GM12878 (cell line): ENCODE results near the gene TNFAIP1. TPM values are rescaled to one million over a fixed set of nuclear protein-coding genes. Genes with fewer than 3 reads are reported as not detected.

ENCODE experiments used
- CBX5 ChIP-seq: sonication (generic); IDR thresholded peaks from 2 replicates; pipeline ENCODE4 v1.6.1; 2016; ENCODE audit warnings: low read depth, moderate library complexity, mild to moderate bottlenecking, inconsistent platforms
- CREM ChIP-seq: IDR thresholded peaks from 2 replicates; pipeline ENCODE4 v1.6.1; 2014; ENCODE audit warnings: antibody characterized with exemption, low read depth
- EP300 ChIP-seq, 2 experiments: fragments of 150-350 bp in 1 of 2; IDR thresholded peaks; 2 replicates each; pipeline ENCODE4 v1.6.1; 2011 to 2012; ENCODE audit warnings: low read depth in 2 of 2, low read length in 2 of 2, borderline replicate concordance in 1 of 2, improper control_type of control experiment in 1 of 2, inconsistent platforms in 1 of 2; ENCODE audit not compliant: control insufficient read depth in 1 of 2
- ETV6 ChIP-seq, 2 experiments: fragments of 450-650 bp in 1 of 2; IDR thresholded peaks in 1 of 2; conservative IDR thresholded peaks in 1 of 2; 2 replicates each; pipeline ENCODE4 v1.6.1; 2014; ENCODE audit warnings: antibody characterized with exemption in 1 of 2, borderline replicate concordance in 1 of 2, low read depth in 1 of 2, mild to moderate bottlenecking in 1 of 2, moderate library complexity in 1 of 2
- EZH2 ChIP-seq: IDR thresholded peaks from 2 replicates; pipeline ENCODE4 v1.6.1; 2012; ENCODE audit warnings: low read depth, mild to moderate bottlenecking, control low read depth, inconsistent platforms, low read length, borderline replicate concordance; ENCODE audit not compliant: control insufficient read depth
- FOS ChIP-seq: IDR thresholded peaks from 3 replicates; pipeline ENCODE4 v1.6.1; 2011; ENCODE audit warnings: borderline replicate concordance; ENCODE audit not compliant: insufficient read length; ENCODE audit errors: extremely low read depth
- HDAC6 ChIP-seq: fragments of 200-600 bp; sonication (generic); IDR thresholded peaks from one replicate; pipeline ENCODE4 v1.8.0; 2017; ENCODE audit warnings: antibody characterized with exemption; ENCODE audit not compliant: unreplicated experiment
- IKZF2 ChIP-seq, 2 experiments: fragments of 450-650 bp; IDR thresholded peaks; 2 replicates each; pipeline ENCODE4 v1.6.1; 2017; ENCODE audit warnings: mild to moderate bottlenecking in 2 of 2, moderate library complexity in 2 of 2
- LARP7 ChIP-seq: fragments of 450-650 bp; IDR thresholded peaks from 2 replicates; pipeline ENCODE4 v1.6.1; 2017; ENCODE audit warnings: mild to moderate bottlenecking
- MEF2B ChIP-seq: fragments of 450-650 bp; IDR thresholded peaks from 2 replicates; pipeline ENCODE4 v1.6.1; 2018; ENCODE audit warnings: mild to moderate bottlenecking, moderate library complexity; ENCODE audit not compliant: partially characterized antibody, poor library complexity, severe bottlenecking
- NBN ChIP-seq: fragments of 450-650 bp; IDR thresholded peaks from 2 replicates; pipeline ENCODE4 v1.6.1; 2016
- NFIC ChIP-seq: IDR thresholded peaks from 2 replicates; pipeline ENCODE4 v1.6.1; 2012; ENCODE audit warnings: low read depth, mild to moderate bottlenecking, inconsistent platforms, low read length, moderate library complexity
- NFYA ChIP-seq: IDR thresholded peaks from 2 replicates; pipeline ENCODE4 v1.6.1; 2011; ENCODE audit warnings: low read depth, mild to moderate bottlenecking, low read length, improper control_type of control experiment, borderline replicate concordance
- POU2F2 ChIP-seq: IDR thresholded peaks from 3 replicates; pipeline ENCODE4 v1.6.1; 2011; ENCODE audit warnings: low read depth, mild to moderate bottlenecking, low read length, borderline replicate concordance
- RAD21 ChIP-seq: IDR thresholded peaks from 2 replicates; pipeline ENCODE4 v1.6.1; 2011; ENCODE audit warnings: mild to moderate bottlenecking, low read depth, low read length, moderate library complexity; ENCODE audit not compliant: insufficient read depth
- RUNX3 ChIP-seq: IDR thresholded peaks from 2 replicates; pipeline ENCODE4 v1.6.1; 2012; ENCODE audit warnings: low read length, inconsistent platforms
- SUPT20H ChIP-seq: IDR thresholded peaks from 2 replicates; pipeline ENCODE4 v1.6.1; 2011; ENCODE audit warnings: low read depth, mild to moderate bottlenecking, low read length, moderate library complexity, borderline replicate concordance; ENCODE audit not compliant: control insufficient read depth
- YBX1 ChIP-seq: fragments of 450-650 bp; IDR thresholded peaks from 2 replicates; pipeline ENCODE4 v1.6.1; 2016; ENCODE audit warnings: antibody characterized with exemption
- polyA plus RNA-seq, 11 experiments: library from polyadenylated mRNA; depleted of rRNA in 4 of 11; unstranded in 6 of 11; stranded (reverse) in 5 of 11; fragments of >200 nt; fragmentation: Nextera tagmentation in 4 of 11; fragmentation: Illumina TruSeq in 1 of 11; extraction: Ambion mirVana in 4 of 11; extraction: Trizol in 1 of 11; gene quantifications; 1 replicate in 1 of 11; 2 replicates in 10 of 11; pipeline versions ENCODE4 v1.2.1 to v1.2.3, GENCODE V29; 2011 to 2016; ENCODE audit warnings: inconsistent platforms in 2 of 11, missing spikeins in 2 of 11, low read depth in 1 of 11
- total RNA-seq, 4 experiments: library from RNA; depleted of rRNA in 3 of 4; stranded (reverse); fragments of >200 nt in 3 of 4; fragmentation: Illumina TruSeq in 1 of 4; extraction: Trizol in 1 of 4; gene quantifications; 2 replicates each; pipeline versions ENCODE4 v1.2.1 to v1.2.3, GENCODE V29; 2013 to 2021
- TF ChIP-seq, protein P1 (sequence below): fragments of 450-650 bp; IDR thresholded peaks from 2 replicates; pipeline ENCODE4 v1.6.1; 2017; ENCODE audit warnings: mild to moderate bottlenecking, low read depth, inconsistent platforms; ENCODE audit not compliant: poor library complexity, severe bottlenecking
- TF ChIP-seq, protein P2 (sequence below): IDR thresholded peaks from 2 replicates; pipeline ENCODE4 v1.6.1; 2012; ENCODE audit warnings: low read length, inconsistent platforms
- TF ChIP-seq, protein P3 (sequence below): fragments of 450-650 bp; formaldehyde crosslinking; IDR thresholded peaks from 2 replicates; pipeline ENCODE4 v1.4.0; 2022; ENCODE audit warnings: mild to moderate bottlenecking, moderate library complexity

TNFAIP1 gene
- total and polyA plus RNA-seq, 10 of the 15 experiments (the other 5 are each of a cell fraction or from before 2014, with no cell fraction given) = 1.8 to 16.9 (median 11.7) TPM

DNA sequence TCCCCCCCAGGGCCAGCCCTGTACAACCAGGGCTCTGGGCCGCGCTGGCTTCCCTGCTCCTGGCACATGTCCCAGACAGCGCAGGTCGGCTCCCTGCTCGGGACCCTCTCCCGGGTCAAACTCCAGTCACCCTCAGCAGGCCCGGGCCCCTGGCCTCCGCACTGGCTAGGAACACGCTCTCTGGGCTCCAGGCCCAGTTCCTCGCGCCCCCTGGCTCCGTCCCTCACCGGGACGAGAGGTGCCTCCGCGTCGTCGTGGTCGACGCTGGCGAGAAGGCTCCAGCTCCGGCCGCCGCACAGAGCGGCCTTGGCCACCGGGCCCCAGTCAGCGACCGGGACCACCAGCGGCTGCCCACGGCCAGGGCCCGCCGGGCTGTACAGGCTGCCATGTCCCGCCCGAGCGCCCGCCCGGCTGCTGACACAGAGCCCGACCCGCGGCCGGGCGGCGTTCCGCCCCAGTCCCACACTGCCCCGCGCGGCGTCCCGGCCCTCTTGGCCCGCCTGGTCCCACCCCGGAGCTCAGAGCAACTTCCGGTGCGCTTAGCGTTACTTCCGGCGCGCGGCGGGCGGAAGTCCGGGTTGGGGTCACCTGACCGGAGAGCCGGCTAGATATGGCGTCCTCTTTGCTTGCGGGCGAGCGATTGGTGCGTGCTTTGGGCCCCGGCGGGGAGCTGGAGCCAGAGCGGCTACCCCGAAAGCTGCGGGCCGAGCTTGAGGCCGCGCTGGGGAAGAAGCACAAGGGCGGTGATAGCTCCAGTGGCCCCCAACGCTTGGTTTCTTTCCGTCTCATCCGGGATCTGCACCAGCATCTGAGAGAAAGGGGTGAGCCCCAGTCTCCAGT lies 21.7 kb downstream of the TNFAIP1 start, which contains the start of gene POLDIP2 (continued):
- no peak for TF ChIP-seq EZH2
- no peak for TF ChIP-seq CBX5
- TF ChIP-seq CREM = peak; percentile 93
- TF ChIP-seq POU2F2 = no peak
- no peak for TF ChIP-seq EP300 (IDR thresholded peaks at IDR 0.05; ENCODE audit: borderline replicate concordance in 1 of 2, control insufficient read depth in 1 of 2, low read depth in 2 of 2, low read length in 2 of 2)
- TF ChIP-seq YBX1 = no peak
- no peak for TF ChIP-seq IKZF2 (IDR thresholded peaks at IDR 0.05)
- TF ChIP-seq MEF2B = no peak
- peak in 1 of 2 experiments; percentile 34; a peak in 1 of 4 replicates for TF ChIP-seq ETV6 (conservative IDR thresholded peaks at IDR 0.05 in 1 of 2, IDR thresholded peaks at IDR 0.05 in 1 of 2; ENCODE audit: borderline replicate concordance in 1 of 2, low read depth in 1 of 2)
- TF ChIP-seq NBN = peak; percentile 59
- no peak for TF ChIP-seq FOS
- TF ChIP-seq HDAC6 = peak; percentile 30
- TF ChIP-seq, protein P1, sequence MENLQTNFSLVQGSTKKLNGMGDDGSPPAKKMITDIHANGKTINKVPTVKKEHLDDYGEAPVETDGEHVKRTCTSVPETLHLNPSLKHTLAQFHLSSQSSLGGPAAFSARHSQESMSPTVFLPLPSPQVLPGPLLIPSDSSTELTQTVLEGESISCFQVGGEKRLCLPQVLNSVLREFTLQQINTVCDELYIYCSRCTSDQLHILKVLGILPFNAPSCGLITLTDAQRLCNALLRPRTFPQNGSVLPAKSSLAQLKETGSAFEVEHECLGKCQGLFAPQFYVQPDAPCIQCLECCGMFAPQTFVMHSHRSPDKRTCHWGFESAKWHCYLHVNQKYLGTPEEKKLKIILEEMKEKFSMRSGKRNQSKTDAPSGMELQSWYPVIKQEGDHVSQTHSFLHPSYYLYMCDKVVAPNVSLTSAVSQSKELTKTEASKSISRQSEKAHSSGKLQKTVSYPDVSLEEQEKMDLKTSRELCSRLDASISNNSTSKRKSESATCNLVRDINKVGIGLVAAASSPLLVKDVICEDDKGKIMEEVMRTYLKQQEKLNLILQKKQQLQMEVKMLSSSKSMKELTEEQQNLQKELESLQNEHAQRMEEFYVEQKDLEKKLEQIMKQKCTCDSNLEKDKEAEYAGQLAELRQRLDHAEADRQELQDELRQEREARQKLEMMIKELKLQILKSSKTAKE = peak; percentile 44
- TF ChIP-seq NFIC = peak; percentile 48; the same call in 1 of the 2 replicates
- peak; percentile 79 for TF ChIP-seq LARP7
- TF ChIP-seq RAD21 = no peak
- TF ChIP-seq SUPT20H = no peak
- TF ChIP-seq, protein P2, sequence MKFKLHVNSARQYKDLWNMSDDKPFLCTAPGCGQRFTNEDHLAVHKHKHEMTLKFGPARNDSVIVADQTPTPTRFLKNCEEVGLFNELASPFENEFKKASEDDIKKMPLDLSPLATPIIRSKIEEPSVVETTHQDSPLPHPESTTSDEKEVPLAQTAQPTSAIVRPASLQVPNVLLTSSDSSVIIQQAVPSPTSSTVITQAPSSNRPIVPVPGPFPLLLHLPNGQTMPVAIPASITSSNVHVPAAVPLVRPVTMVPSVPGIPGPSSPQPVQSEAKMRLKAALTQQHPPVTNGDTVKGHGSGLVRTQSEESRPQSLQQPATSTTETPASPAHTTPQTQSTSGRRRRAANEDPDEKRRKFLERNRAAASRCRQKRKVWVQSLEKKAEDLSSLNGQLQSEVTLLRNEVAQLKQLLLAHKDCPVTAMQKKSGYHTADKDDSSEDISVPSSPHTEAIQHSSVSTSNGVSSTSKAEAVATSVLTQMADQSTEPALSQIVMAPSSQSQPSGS = no peak
- TF ChIP-seq RUNX3 = peak; percentile 36; the same call in 1 of the 2 replicates
- TF ChIP-seq, protein P3, sequence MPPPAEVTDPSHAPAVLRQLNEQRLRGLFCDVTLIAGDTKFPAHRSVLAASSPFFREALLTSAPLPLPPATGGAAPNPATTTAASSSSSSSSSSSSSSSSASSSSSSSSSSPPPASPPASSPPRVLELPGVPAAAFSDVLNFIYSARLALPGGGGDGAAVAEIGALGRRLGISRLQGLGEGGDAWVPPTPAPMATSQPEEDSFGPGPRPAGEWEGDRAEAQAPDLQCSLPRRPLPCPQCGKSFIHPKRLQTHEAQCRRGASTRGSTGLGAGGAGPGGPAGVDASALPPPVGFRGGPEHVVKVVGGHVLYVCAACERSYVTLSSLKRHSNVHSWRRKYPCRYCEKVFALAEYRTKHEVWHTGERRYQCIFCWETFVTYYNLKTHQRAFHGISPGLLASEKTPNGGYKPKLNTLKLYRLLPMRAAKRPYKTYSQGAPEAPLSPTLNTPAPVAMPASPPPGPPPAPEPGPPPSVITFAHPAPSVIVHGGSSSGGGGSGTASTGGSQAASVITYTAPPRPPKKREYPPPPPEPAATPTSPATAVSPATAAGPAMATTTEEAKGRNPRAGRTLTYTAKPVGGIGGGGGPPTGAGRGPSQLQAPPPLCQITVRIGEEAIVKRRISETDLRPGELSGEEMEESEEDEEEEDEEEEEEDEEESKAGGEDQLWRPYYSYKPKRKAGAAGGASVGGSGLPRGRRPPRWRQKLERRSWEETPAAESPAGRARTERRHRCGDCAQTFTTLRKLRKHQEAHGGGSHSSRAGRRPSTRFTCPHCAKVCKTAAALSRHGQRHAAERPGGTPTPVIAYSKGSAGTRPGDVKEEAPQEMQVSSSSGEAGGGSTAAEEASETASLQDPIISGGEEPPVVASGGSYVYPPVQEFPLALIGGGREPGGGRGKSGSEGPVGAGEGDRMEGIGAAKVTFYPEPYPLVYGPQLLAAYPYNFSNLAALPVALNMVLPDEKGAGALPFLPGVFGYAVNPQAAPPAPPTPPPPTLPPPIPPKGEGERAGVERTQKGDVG (CRISPR knock-in tag) = no peak
- no peak for TF ChIP-seq NFYA
